Loucy (cell line): ENCODE data around the gene CBLL1.

Source experiments
- CTCF ChIP-seq: fragments of 200-600 bp; sonication (generic); conservative IDR thresholded peaks from 2 replicates; pipeline ENCODE4 v1.5.1; 2014; ENCODE audit warnings: mild to moderate bottlenecking, antibody characterized with exemption, low read length
- EZH2phosphoT487 ChIP-seq: fragments of 200-600 bp; IDR thresholded peaks from 2 replicates; pipeline ENCODE4 v1.6.1; 2018; ENCODE audit warnings: antibody characterized with exemption, mild to moderate bottlenecking, moderate library complexity, borderline replicate concordance

DNA sequence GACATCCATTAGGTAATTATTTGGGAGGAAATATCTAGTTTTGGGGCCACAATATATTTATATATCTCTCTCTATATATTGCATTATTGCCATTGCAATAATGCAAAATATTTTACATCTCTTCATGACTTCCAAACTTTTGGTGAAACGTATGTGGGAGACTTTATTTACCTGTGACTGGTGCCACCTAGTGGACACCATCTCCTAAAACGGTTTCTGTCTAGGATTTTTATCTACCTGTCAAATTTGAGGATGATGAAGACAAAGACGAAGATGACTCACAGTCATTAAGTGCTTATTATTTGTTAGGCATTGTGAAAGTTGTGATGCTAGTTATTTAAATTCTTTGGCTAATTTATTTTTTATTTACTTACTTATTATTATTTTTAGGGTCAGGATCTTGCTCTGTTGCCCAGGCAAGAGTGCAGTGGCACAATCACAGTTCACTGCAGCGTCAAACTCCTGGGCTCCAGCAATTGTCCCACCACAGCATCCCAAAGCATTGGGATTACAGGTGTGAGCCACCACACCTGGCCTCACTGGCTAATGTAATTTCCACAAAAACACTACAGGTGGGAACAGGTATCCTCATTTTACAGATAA is 18.7 kb upstream of the CBLL1 start:
- TF ChIP-seq CTCF: peak; percentile 81
- TF ChIP-seq EZH2phosphoT487: no peak
